IMR-90 (cell line): ENCODE results near the gene KAT6B. TPM values are rescaled to one million over a fixed set of nuclear protein-coding genes. Genes with fewer than 3 reads are reported as not detected.
A peak's percentile ranks its signal among the peaks of the same experiment; 100 is the strongest.

Experiments used
- ATAC-seq: fragments of 200-7000 bp; cut with Tn5 transposase; 2 replicates; pipeline ENCODE4 v1.9.1; 2020; ENCODE audit warnings: low read depth, mild to moderate bottlenecking, moderate library complexity
- BruUV-seq: library from RNA; stranded (reverse); fragments of 400-500 nt; replicated peaks from 2 replicates; lab custom pipeline; 2021; lab: Mats Ljungman, UMichigan
- CTCF ChIA-PET: fragments of 300-600 bp; formaldehyde crosslinking; extraction: SDS; loops from one replicate; lab custom pipeline; 2021; ENCODE audit warnings: antibody characterized with exemption; lab: Yijun Ruan, JAX
- POLR2A ChIA-PET: fragments of 300-600 bp; sonication (Branson Sonifier 250); formaldehyde crosslinking; loops from one replicate; lab custom pipeline; 2022; ENCODE audit warnings: antibody characterized with exemption; ENCODE audit not compliant: unreplicated experiment; lab: Charles Lee
- DNase-seq: peaks from one replicate; pipeline ENCODE4 v3.0.0; 2013
- H2AFZ ChIP-seq: replicated peaks from 2 replicates; pipeline ENCODE3; 2013; ENCODE audit warnings: low read length, mild to moderate bottlenecking; ENCODE audit not compliant: poor library complexity
- H2AK5ac ChIP-seq: 2 replicates; pipeline ENCODE4 v1.6.1; 2013; ENCODE audit warnings: low read depth, low read length, inconsistent platforms
- H2AK9ac ChIP-seq: replicated peaks from 2 replicates; pipeline ENCODE3; 2013; ENCODE audit warnings: mild to moderate bottlenecking, low read depth, low read length, moderate library complexity; ENCODE audit not compliant: poor library complexity
- H2BK120ac ChIP-seq: 2 replicates; pipeline ENCODE4 v1.6.1; 2013; ENCODE audit warnings: low read depth, low read length, inconsistent platforms
- H2BK15ac ChIP-seq: 3 replicates; pipeline ENCODE4 v1.6.1; 2013; ENCODE audit warnings: low read depth, low read length, inconsistent platforms
- H2BK20ac ChIP-seq: 2 replicates; pipeline ENCODE4 v1.6.1; 2013; ENCODE audit warnings: low read depth, mild to moderate bottlenecking, inconsistent platforms, low read length, moderate library complexity
- H2BK5ac ChIP-seq: 2 replicates; pipeline ENCODE4 v1.6.1; 2013; ENCODE audit warnings: mild to moderate bottlenecking, low read depth, low read length, inconsistent platforms; ENCODE audit not compliant: poor library complexity, severe bottlenecking
- H3K14ac ChIP-seq: replicated peaks from 2 replicates; pipeline ENCODE4 v1.6.1; 2013; ENCODE audit warnings: low read depth, low read length, inconsistent platforms
- H3K18ac ChIP-seq: 2 replicates; pipeline ENCODE4 v1.6.1; 2013; ENCODE audit warnings: low read depth, low read length, control low read depth
- H3K23ac ChIP-seq: 2 replicates; pipeline ENCODE4 v1.6.1; 2013; ENCODE audit warnings: low read depth, low read length, inconsistent platforms
- H3K27ac ChIP-seq: 2 replicates; pipeline ENCODE4 v1.5.1; 2013; ENCODE audit warnings: mild to moderate bottlenecking, control low read depth, low read length; ENCODE audit not compliant: insufficient read depth
- H3K27me3 ChIP-seq: 2 replicates; pipeline ENCODE4 v1.6.1; 2013; ENCODE audit warnings: low read length; ENCODE audit not compliant: control insufficient read depth, insufficient read depth
- H3K36me3 ChIP-seq: 2 replicates; pipeline ENCODE4 v1.6.1; 2013; ENCODE audit warnings: low read length, mixed read lengths; ENCODE audit not compliant: control insufficient read depth, insufficient read depth
- H3K4ac ChIP-seq: 2 replicates; pipeline ENCODE4 v1.6.1; 2013; ENCODE audit warnings: low read depth, low read length, inconsistent platforms
- H3K4me1 ChIP-seq: 2 replicates; pipeline ENCODE4 v1.6.1; 2013; ENCODE audit warnings: low read length, mixed read lengths; ENCODE audit not compliant: control insufficient read depth, insufficient read depth
- H3K4me2 ChIP-seq: 2 replicates; pipeline ENCODE4 v1.6.1; 2013; ENCODE audit warnings: low read depth, mild to moderate bottlenecking, control low read depth, low read length, moderate library complexity
- H3K4me3 ChIP-seq: 2 replicates; pipeline ENCODE4 v1.5.1; 2013; ENCODE audit warnings: low read depth, mild to moderate bottlenecking, control low read depth, low read length, moderate library complexity; ENCODE audit not compliant: insufficient read depth
- H3K56ac ChIP-seq: 2 replicates; pipeline ENCODE4 v1.6.1; 2013; ENCODE audit warnings: low read length, inconsistent platforms; ENCODE audit not compliant: insufficient read depth; ENCODE audit errors: extremely low read depth
- H3K79me1 ChIP-seq, 2 experiments: 2 replicates each; pipeline ENCODE4 v1.6.1; 2013; ENCODE audit warnings: low read length in 2 of 2, inconsistent platforms in 1 of 2, low read depth in 1 of 2
- H3K9ac ChIP-seq: 2 replicates; pipeline ENCODE4 v1.6.1; 2013; ENCODE audit warnings: low read depth, low read length, control low read depth
- H3K9me1 ChIP-seq: 2 replicates; pipeline ENCODE4 v1.6.1; 2013; ENCODE audit warnings: low read length, inconsistent platforms; ENCODE audit not compliant: insufficient read depth
- H3K9me3 ChIP-seq: 2 replicates; pipeline ENCODE4 v1.6.1; 2013; ENCODE audit warnings: low read length; ENCODE audit not compliant: control insufficient read depth, insufficient read depth
- H4K20me1 ChIP-seq: 2 replicates; pipeline ENCODE4 v1.6.1; 2013; ENCODE audit warnings: low read length, inconsistent platforms; ENCODE audit not compliant: insufficient read depth
- H4K5ac ChIP-seq: 2 replicates; pipeline ENCODE4 v1.6.1; 2013; ENCODE audit warnings: mild to moderate bottlenecking, low read depth, low read length, control low read depth
- H4K8ac ChIP-seq, 2 experiments: 2 replicates each; pipeline ENCODE4 v1.6.1; 2013; ENCODE audit warnings: low read depth in 2 of 2, low read length in 2 of 2, control low read depth in 1 of 2, inconsistent platforms in 1 of 2
- H4K91ac ChIP-seq: 2 replicates; pipeline ENCODE4 v1.6.1; 2013; ENCODE audit warnings: low read depth, low read length, inconsistent platforms; ENCODE audit not compliant: insufficient read depth
- MAFK ChIP-seq: IDR thresholded peaks from 2 replicates; pipeline ENCODE4 v1.6.1; 2012; ENCODE audit warnings: low read depth, low read length, improper control_type of control experiment
- MXI1 ChIP-seq: IDR thresholded peaks from 2 replicates; pipeline ENCODE4 v1.6.1; 2012; ENCODE audit warnings: low read depth, mild to moderate bottlenecking, low read length, moderate library complexity, borderline replicate concordance
- WGBS, 2 experiments: methylation state at CpG; one replicate each; pipeline versions ENCODE4 v1.1.5 to v1.1.7; 2013; ENCODE audit warnings: missing lambda C conversion rate in 2 of 2; ENCODE audit not compliant: insufficient read length in 1 of 2; ENCODE audit errors: extremely low coverage in 2 of 2; 5-methylcytosine and 5-hydroxymethylcytosine counted together
- dilution Hi-C: fragments of 300-500 bp; cut with HindIII; formaldehyde crosslinking; loops from one replicate; pipeline ENCODE4 v1.14.3; 2018; ENCODE audit warnings: low sequenced_read_pairs; ENCODE audit not compliant: unreplicated experiment
- in situ Hi-C: fragments of 300-500 bp; cut with MboI; formaldehyde crosslinking; loops from 3 replicates; pipeline ENCODE4 v1.14.3; 2019; ENCODE audit warnings: low sequenced_read_pairs, inconsistent platforms, mixed read lengths
- intact Hi-C: fragments of 100-400 bp; cut with micrococcal nuclease; formaldehyde crosslinking; loops from 2 replicates; pipeline ENCODE4 v1.10.0; 2022
- polyA plus RNA-seq, 3 experiments: library from polyadenylated mRNA; depleted of rRNA; stranded (reverse); fragments of >200 nt; gene quantifications; 2 replicates each; pipeline ENCODE4 v1.2.3, GENCODE V29; 2012; ENCODE audit warnings: low replicate concordance in 1 of 3
- total RNA-seq: library from RNA; depleted of rRNA; stranded (reverse); fragments of >200 nt; gene quantifications from 2 replicates; pipeline ENCODE4 v1.2.3, GENCODE V29; 2012

The KAT6B gene
- total and polyA plus RNA-seq, 2 of the 4 experiments (the other 2 are of a cell fraction) = 8.8 to 28.1 TPM

GRCh38 chr10:74786126-74786525 is 40.3 kb upstream of the KAT6B start:
- ChIA-PET CTCF (no interaction called here), POLR2A (no interaction called here)
- H4K20me1 ChIP-seq = no peaks in the 10 kb centered on the region
- no peak overlapping the region for H2BK15ac ChIP-seq
- 73% methylated on average over 2 of the region's 4 CpGs; no CpG with 5 or more reads in 1 of the 2 experiments for WGBS, 2 experiments
- H2BK20ac ChIP-seq = no peak overlapping the region
- H4K5ac ChIP-seq = no peak overlapping the region
- H3K9me1 ChIP-seq = no peaks in the 10 kb centered on the region
- intact Hi-C loops = no loop called here
- no peak overlapping the region for H3K23ac ChIP-seq
- no peaks in the 10 kb centered on the region for H3K79me1 ChIP-seq
- DNase-seq (peak; percentile 15), ATAC-seq (no peak)
- no TSS peak for BruUV-seq
- no peak overlapping the region for H3K27ac ChIP-seq
- H2AK5ac ChIP-seq = no peak overlapping the region
- H3K4me1 ChIP-seq = no peaks in the 10 kb centered on the region
- H3K9ac ChIP-seq = no peak overlapping the region
- H3K56ac ChIP-seq = no peak overlapping the region
- no peak overlapping the region for H2BK120ac ChIP-seq
- in situ Hi-C loops = no loop called here
- no peak overlapping the region for H3K18ac ChIP-seq
- no peak overlapping the region for H2BK5ac ChIP-seq
- no peaks in the 10 kb centered on the region for H3K36me3 ChIP-seq
- H4K8ac ChIP-seq = no peak overlapping the region
- H2AFZ ChIP-seq = no peak overlapping the region
- H3K4me3 ChIP-seq = no peak overlapping the region
- H3K4ac ChIP-seq = no peak overlapping the region
- TF ChIP-seq MAFK (no peak), MXI1 (no peak)
- no peak overlapping the region for H2AK9ac ChIP-seq
- H4K91ac ChIP-seq = no peak overlapping the region
- no peak overlapping the region for H3K14ac ChIP-seq
- H3K27me3 ChIP-seq = no peaks in the 10 kb centered on the region
- no peaks in the 10 kb centered on the region for H3K9me3 ChIP-seq
- no peak overlapping the region for H3K4me2 ChIP-seq
- dilution Hi-C loops = no loop called here
